Measurements from ENCODE around the gene MED13.
"Not testable (repeated sequence)": the region's sequence is repeated elsewhere in the genome, so short reads cannot be mapped to it uniquely, and the experiment has no call there.

Gene MED13

DNA sequence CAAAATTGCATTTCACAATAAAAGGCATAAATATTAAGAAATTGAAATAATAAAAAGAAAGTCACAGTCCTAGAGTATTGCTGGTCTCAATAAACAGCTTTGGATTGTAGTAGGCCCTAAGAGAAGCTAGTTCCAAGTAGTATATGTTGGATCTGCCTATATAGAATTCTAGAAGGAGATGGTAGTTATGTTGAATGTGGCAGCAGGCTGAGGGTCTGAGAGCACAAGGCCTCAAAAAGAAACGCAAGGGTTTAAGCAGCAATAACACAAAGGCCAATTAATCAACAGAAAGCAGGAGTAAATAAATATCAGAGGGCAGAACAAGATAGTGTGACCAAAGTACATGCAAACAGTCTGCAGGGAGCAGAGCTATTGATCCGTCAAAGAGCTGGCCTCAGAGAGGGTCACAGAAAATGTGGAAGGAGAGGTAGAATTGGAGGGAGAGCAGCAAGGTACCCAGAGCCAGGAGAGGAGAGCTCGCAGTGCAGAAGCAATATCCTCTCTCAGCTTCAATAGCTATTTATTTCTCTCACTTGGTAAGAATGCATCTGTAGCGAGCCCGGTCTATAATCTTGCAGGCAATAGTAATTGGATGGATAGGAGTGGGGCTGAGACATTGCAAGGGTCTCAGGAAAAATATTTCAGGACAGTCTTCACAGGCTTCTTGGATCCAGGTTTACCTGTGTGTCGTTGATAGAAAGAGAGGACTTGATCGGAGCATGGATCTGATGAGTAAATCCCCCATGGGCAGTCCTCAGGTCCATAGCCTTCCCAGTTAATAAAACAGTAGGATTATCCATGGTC, 25.1 kb upstream of the MED13 start:
- no peak for DNase-seq (ENCODE audit: low read depth)

DNA sequence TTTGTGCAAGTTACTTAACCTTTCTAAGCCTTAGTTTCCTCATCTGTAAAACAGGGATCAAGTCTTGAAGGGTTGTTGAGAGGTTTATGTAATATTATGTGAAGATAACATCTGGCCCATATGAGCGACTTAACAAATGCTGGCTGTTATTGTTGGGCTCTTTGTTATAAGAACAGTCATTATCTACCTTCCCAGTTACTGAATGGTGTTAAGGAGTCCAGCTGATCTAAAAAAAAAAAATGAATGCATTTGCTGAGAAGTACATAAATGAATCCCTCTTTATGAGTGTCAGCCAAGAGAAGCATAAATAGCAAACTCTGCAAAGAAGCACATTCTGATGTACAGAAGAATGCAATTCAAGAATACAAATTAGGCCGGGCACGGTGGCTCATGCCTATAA, 24.3 kb upstream of the MED13 start:
- DNase-seq (ENCODE audit: low read depth), result no peak

DNA sequence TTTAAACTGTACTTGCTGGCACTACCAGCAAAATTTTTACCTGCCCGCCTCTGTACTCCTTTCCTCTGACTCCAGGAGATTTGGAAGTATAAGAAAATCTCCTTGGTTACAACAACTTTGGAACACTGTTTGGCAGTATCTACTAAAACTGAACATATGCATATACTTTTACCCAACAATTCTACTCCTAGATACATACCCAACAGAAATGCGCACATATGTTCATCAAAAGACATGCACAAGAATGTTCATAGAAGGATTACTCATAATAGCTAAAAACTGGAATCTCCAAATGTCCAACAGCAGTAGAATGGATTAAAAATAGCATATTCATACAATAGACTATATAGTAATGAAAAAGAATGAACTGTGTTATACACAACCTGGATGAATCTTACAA, 21.7 kb upstream of the MED13 start:
- no peak for DNase-seq (ENCODE audit: low read depth)

DNA sequence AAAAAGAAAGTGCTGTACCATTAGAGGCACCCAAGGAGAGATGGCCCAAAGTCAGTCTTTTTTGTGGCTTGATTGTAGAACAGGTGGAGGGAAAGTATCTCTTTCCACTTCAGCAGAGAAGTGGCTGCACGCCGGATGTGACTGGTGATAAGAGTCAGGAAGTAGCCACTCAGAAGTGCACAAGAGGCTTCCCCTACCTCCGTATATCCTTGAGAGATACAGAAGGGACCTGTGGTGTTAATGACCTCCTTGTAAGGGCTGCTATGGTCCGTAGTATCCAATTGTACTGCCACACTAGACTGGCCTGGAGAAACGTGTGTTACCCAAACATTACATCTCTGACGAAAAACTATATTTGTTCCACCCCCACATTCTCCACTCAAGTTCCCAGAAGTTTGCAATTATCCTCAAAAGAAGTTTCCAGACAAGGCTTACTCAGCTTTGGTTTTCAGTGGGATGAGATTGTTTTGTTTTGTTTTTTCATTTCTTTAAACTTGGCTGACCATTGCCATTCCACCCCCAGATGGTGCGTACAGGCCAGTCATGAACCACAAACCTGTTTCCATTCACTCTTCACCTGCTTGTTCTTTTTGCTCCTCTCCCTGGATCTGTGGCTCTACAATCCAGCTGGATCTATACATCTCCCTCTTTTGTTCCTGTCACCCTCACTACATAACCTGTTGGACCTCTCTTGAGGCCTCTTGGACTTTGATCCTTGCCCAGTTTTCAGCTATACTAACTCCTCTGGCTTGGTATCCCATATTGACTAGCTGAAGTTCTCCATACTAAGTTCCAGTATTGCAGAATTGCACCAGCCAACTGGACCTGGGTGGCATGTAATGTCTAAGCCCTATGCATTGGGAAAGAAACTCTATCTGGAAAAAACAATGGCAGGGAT, 20.7 kb upstream of the MED13 start:
- no peak for DNase-seq (ENCODE audit: low read depth)

DNA sequence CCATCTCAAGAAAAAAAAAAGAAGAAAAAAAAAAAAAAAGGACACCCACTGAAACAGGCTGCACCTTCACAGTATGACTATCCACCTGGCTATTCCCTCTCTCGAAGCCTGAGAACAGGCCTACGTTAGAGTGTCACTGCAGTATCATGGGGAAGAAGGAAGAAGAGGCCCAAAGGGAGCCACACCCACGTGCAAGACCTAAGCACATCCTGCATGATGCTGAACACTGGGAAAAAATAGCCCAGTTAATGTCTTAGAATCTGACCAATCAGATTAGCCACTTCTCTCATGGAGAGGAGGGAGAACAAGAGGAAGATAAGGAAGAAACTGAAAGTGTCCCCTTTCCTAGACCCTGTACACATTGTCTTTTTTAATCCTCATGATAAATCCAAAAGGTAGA, 19.5 kb upstream of the MED13 start:
- no peak for DNase-seq (ENCODE audit: low read depth)

DNA sequence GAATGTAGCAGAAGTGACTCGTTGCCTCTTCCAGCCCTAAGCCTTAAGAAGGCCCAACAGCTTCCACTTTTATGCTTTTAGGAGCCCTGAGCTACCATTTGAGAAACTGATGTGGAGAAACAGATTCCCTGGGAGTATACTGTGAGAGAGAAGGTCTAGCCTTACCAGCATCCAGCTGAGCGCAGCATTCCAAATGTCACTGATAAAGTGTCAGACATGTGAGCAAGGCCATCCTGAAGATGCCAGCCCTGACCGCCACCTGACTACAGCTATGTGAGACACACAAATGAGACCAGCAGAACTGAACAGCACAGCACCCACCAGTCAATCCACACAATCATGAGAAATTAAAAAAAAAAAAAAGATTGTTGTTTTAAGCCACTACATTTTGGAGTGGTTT, 18.6 kb upstream of the MED13 start:
- DNase-seq (ENCODE audit: low read depth), result no peak

DNA sequence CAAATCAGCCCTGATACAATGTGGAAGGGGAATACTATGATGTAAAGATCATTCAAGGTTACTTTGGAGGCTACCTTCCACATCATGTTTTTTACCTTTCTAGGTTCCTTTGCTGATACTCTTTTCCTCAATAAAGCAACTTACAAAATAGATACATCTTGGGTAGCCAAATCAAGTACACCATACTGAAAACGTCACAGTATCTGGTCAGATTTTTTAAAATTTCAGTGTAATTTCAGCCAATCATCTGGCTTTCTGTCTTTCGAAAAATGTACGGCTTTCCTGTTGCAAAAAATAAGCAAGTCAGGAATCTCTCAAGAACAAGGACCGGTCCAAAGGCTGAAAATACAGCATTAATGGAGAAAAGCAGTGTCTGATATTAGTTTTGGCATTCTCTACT, 15.6 kb upstream of the MED13 start:
- DNase-seq (ENCODE audit: low read depth), result no peak

DNA sequence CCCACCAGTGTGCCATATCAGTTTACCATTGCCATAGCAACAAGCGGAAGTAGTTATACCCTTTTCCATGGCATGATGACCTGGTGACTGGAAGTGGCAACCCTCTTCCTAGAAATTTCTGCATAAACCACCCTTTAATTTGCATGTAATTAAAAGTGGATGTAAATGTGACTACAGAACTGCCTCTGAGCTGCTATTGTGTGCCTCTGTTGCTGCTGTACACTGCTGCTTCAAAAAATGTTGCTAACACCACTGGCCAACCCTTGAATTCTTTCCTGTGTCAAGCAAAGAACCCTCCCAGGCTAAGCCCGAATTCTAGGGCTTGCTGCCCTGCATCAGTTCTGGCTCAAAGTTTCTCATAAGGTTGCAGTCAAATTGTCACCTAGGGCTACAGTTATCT, 12.9 kb upstream of the MED13 start:
- DNase-seq (ENCODE audit: low read depth), result no peak

DNA sequence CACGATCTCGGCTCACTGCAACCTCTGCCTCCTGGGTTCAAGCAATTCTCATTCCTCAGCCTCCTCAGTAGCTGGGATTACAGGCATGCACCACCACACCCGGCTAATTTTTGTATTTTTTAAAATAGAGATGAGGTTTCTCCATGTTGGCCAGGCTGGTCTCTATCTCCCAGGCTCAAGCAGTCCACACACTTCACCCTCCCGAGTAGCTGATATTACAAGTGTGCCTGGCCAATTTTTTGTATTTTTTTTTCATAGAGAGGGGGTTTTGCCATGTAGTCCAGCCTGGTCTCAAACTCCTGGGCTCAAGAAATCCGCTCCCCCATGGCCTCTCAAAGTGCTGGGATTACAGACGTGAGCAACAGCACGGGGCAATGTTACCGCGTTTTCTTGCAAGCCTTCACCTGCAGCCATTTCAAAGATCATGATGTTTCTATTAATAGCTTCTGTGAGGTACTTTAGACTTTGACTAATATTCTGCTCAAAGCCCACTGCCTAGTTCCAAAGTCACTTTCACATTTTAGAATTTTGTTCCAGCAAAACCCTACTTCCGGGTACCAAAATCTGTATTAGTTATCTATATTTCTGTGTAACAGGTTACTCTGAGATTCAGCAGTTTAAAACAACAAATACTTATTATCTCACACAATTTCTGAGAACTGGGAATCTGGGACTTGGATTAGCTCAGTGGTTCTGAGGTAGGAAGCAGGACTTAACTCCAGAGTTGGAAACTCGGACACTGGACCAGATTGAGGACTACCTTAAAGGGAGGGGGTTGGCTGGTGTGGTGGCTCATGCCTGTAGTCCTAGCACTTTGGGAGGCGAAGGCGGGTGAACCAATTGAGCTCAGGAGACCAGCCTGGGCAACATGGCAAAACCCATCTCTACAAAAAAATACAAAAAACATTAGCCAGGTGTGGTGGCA, 12.0 kb upstream of the MED13 start:
- no peak for DNase-seq (ENCODE audit: low read depth)

DNA sequence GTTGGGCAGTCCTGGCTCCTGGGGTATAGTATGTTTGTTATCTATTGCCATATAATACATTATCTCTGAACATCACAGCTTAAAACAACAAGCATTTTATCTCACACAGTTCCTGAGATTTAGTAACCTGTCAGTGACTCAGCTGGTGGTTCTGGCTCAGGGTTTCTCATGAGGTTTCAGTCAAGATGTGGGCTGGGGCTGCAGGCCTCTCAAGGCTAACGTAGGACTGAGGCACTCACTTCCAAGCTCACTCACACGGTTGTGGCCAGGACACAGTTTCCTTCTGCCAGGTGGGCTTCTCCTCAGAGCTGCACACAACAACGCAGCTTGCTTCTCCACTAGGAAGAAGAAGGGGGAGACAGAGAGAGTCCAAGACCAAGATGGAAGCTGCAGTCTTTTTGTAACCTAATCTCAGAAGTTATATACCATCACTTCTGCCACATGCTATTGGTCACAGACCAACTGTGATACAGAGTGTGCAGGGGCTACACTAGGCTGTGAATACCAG, 10.3 kb upstream of the MED13 start:
- no peak for DNase-seq (ENCODE audit: low read depth)

DNA sequence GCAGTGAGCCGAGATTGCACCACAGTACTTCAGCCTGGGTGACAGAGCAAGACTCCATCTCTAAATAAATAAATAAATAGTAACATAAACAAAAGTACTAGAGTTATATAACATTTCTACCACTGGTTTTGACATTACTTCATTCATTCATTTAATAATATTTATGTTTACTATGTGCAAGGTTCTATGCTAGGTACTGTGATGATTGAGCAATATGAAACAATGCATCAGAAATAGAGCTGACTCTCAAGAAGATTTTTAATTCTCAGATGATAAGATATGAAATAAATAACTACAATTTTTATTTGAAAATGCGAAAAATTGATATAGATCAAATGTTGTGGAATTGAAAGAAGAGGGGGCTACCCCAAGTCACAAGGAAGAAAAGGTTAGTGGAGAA, 8.9 kb upstream of the MED13 start:
- DNase-seq (ENCODE audit: low read depth), result no peak

DNA sequence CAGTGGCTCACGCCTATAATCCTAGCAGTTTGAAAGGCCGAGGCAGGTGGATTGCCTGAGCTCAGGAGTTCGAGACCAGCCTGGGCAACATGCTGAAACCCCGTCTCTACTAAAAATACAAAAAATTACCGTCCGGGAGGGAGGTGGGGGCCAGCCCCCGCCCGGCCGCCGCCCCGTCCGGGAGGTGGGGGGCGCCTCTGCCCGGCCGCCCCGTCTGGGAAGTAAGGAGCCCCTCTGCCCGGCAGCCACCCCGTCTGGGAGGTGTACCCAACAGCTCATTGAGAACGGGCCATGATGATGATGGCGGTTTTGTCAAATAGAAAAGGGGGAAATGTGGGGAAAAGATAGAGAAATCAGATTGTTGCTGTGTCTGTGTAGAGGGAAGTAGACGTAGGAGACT, 7.8 kb upstream of the MED13 start:
- not testable (repeated sequence) for DNase-seq (ENCODE audit: low read depth)

DNA sequence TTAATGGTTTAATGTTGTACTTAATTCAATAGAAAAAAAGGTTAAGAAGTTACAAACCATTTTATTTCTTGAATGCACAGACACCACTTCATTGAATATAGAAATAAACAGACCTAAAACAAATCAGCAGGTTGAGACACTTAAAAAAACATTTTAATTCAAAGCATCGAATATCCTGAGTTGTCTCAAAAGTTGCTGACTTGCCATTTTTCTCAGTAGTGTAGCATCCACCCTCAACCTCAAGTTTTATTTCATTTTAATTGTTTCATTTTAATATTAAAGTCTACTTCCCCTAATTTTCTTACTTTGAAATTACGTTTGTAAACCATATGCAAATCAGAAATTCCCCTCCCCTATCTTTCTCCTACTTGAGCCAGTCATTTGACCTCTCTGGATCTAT, 5.8 kb upstream of the MED13 start:
- DNase-seq (ENCODE audit: low read depth), result no peak

DNA sequence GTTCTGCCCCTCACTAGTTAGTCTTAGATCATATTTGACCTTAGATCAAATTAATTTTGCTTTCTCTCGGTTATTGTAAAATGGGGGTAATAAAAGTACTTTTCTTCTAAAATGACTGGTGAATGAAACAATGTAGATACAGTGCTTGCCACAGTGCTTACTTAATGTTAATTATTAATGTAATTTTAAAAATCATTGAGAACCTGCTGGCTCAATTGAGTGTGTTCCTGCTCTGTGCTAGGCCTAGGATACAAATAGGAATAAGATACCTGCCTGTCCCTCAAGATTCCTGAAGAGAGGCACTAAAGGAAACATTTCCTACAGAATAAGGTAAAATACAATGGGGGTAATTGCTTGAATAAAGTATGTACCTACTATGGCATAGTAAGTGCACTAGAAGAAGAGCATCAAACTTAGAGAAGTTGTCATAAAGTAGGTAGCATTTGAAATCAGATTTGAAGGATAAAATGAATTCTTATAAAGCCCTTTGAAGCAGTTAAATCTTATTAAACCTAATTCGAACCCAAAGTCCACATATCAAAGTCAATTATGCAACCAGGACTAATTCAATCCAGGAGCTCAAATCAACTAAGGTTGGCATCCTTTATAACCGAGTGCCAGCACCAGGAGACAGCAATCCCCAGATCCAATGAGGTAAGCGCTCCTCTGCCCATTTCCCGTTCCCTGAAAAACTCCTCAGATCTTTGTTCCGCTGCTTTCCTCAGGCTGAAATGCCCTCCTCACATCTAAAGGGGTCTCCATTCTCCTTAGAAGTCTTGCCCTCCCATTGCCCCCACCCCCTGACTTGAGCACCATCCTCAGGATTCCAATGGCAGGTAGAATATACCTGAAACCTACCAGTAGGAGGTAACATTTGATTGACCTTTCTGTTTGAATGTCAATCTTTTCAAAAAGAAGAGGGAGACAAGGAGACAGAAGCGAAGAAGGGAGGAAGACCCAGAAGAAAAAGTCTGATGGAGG, 2.4 kb upstream of the MED13 start:
- no peak for DNase-seq (ENCODE audit: low read depth)

DNA sequence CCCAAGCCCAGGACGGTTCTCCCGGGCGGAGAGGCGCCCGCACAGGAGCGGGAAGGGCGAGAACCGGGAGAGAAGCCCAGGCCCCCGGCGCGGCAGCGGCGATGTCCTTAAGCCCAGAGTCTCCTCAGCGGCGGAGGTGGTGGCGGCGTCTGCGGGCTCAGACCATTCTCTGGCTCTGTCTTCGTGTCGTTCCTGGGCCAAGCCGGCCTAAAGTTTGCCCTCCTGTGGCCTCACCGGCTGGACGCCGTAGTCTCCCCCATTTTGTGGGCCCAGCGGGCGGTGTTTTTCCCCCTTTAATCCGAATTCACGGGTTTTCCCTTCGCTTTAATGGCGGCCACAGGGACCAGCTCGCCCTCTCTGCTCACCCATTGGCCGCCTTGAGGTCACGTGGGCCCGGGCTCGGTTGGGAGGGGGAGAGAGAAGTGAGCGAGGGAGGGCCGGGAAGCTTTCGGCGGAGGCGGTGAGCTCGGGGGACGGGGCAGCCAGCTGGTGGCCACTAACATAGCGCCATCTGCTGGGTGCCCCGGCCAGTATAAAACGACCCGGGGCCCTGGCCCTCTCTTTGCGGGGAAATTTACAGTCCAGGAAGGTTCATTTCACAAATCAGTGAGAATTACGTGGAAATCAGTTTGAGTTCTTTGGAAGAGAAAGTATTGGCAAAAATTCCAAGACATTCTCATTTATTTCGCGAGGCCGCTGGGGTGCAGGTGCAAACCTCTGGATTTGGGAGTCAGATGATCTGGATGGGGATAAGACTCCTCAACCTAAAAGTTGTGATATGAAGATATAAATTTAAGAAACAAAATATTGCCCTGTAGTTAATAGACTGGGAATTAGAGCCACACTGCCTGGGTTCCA, 762 bp upstream of the MED13 start:
- peak; percentile 96 for DNase-seq (ENCODE audit: low read depth)

DNA sequence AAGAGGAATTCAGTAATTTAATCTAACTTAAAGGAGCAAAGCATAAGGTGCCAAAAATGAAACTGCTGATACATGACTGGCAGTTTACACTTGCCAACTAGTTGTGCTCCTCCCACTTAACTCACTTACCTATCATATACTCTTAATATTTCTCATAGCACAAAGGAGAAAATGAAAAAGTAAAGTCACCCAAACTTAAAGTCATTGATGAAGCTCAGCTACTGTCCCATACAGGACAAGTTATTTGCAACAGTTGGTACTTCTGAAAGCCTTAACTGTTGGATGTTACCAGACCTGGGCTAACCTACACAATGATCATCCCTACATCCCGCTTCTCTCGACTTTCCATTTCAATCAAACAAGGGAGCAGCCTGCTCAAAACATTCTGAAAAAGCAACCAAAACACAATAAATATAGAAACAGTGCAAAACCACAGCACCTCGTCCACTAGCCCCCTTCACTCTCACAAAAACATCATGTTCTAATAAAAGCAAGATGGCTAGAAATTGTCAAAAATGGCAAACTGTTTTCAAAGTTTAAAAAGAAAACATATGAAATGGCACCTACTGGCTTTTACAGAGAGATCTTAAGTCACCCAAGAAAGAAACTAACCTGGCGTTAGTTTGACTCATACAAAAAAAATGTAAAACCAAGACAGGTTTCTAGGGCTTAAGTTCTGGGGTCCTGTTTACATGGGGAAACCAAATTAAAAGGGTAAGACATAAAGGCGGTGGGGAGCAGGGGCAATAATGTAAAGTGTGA, 868 bp downstream of the MED13 start:
- no peak for DNase-seq (ENCODE audit: low read depth)

DNA sequence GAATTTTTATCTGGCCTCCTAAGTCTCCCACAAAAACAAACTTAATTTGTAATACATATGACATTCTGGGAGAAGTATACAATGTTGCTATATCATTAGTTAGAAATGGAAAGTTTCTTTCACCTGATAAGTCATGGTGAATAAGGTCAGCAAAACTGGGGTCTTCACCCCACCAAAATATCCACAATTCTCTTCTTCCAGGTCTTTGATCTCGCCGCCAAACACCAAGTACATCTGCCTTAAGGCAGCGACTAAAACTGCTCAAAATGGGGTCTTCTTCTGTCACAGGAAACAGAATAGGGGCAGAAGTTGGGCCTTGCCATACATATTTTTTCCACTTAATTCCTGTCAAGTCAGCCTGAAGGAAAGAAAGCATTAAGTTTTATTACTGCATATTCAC, 2.1 kb downstream of the MED13 start:
- no peak for DNase-seq (ENCODE audit: low read depth)

DNA sequence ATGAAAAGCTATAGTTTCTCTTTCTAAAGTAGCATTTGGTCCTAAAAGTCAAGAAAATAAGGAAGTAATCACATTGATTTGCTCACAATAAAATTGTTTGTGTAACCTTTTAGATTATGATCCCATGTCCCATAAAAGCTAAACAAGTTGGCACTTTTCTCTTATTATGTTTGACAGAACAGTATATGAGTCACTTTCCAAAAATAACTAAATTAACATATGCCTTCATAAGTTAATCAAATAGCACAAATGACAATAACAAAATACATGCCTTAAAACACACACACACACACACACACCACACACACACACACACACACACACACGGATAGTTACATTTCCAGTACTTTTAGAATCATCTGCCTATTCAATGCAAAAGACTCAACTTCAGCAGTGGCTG, 2.8 kb downstream of the MED13 start:
- DNase-seq (ENCODE audit: low read depth), result no peak

DNA sequence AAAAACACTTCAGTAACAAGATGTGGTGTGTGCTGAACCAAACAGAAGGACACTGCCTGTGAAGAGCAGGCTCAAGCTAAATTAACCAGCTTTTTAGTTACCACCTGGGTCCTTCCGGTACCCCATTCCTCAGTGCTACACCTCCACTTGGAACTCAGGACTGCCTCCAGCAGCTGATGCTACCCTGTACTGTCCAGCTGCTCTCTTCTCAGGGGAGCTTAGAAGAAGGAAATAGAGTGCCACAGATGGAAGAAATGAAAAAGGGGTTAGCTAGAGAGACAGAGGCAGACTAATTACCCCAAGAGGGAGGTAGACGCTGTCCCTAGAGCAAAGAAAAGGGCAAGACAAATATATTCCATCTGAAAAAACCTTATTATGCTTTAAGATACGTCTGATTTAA, 5.7 kb downstream of the MED13 start:
- no peak for DNase-seq (ENCODE audit: low read depth)
